OCI-LY1 (cell line): ENCODE data around the gene PPARD.

Experiments used
- EZH2 ChIP-seq: fragments of 200-600 bp; sonication (generic), shearing (Covaris generic); IDR thresholded peaks from 2 replicates; pipeline ENCODE4 v1.8.0; 2017; ENCODE audit warnings: borderline replicate concordance, mixed run types, mild to moderate bottlenecking, antibody characterized with exemption, low read length, moderate library complexity, mixed read lengths
- TF ChIP-seq, protein P1 (sequence below): fragments of 200-600 bp; sonication (generic), shearing (Covaris generic); IDR thresholded peaks from 2 replicates; pipeline ENCODE4 v1.5.1; 2017; ENCODE audit warnings: mild to moderate bottlenecking, antibody characterized with exemption, low read length, moderate library complexity, mixed read lengths

GRCh38 chr6:35428421-35429149 lies 86.2 kb downstream of the PPARD start:
- TF ChIP-seq, protein P1, sequence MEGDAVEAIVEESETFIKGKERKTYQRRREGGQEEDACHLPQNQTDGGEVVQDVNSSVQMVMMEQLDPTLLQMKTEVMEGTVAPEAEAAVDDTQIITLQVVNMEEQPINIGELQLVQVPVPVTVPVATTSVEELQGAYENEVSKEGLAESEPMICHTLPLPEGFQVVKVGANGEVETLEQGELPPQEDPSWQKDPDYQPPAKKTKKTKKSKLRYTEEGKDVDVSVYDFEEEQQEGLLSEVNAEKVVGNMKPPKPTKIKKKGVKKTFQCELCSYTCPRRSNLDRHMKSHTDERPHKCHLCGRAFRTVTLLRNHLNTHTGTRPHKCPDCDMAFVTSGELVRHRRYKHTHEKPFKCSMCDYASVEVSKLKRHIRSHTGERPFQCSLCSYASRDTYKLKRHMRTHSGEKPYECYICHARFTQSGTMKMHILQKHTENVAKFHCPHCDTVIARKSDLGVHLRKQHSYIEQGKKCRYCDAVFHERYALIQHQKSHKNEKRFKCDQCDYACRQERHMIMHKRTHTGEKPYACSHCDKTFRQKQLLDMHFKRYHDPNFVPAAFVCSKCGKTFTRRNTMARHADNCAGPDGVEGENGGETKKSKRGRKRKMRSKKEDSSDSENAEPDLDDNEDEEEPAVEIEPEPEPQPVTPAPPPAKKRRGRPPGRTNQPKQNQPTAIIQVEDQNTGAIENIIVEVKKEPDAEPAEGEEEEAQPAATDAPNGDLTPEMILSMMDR, result no peak
- no peak for TF ChIP-seq EZH2
